Omental fat pad (tissue), 4 donors: ENCODE measurements around the gene SYT5. TPM values are rescaled to one million over a fixed set of nuclear protein-coding genes. Genes with fewer than 3 reads are reported as not detected.

Experiments used
- ATAC-seq: fragments of 150-250 bp; one replicate; pipeline ENCODE4 v1.9.1; 2016; ENCODE audit warnings: mild to moderate bottlenecking, moderate library complexity; ENCODE audit not compliant: low FRiP score
- DNase-seq: peaks from one replicate; pipeline ENCODE4 v3.0.0-alpha.2; 2019; ENCODE audit warnings: low spot score
- CTCF ChIP-seq, 3 donors: fragments of 450-650 bp; IDR thresholded peaks; one replicate each; pipeline ENCODE4 v1.5.1; 2016 to 2017; ENCODE audit warnings: antibody characterized with exemption in 3 of 3, mild to moderate bottlenecking in 3 of 3, moderate library complexity in 2 of 3
- total RNA-seq, 4 donors: library from RNA; depleted of rRNA; stranded (reverse); fragments of >200 nt; gene quantifications; one replicate each; pipeline ENCODE4 v1.1.0, GENCODE V29; 2016

SYT5 gene
- total RNA-seq, 4 donors from 2014 or later, result 0.28 TPM; not detected in 3

- DNase-seq, result no peak
- TF ChIP-seq CTCF (IDR thresholded peaks at IDR 0.05), result no peak
- no peak for ATAC-seq
Measured at GRCh38 chr19:55147545-55148251, 32.4 kb downstream of the SYT5 start.

- TF ChIP-seq CTCF (IDR thresholded peaks at IDR 0.05), result no peak
- no peak for ATAC-seq
- DNase-seq, result no peak
Measured at GRCh38 chr19:55146705-55147273, 33.3 kb downstream of the SYT5 start.

- DNase-seq (no peak), ATAC-seq (no peak)
Measured at GRCh38 chr19:55146078-55146704, 33.9 kb downstream of the SYT5 start.

GRCh38 chr19:55145232-55145631 lies 34.9 kb downstream of the SYT5 start:
- DNase-seq (no peak), ATAC-seq (no peak)
- TF ChIP-seq CTCF (IDR thresholded peaks at IDR 0.05), result no peak

More at GRCh38 chr19:55146078-55146704, 33.9 kb downstream of the SYT5 start:
- TF ChIP-seq CTCF (IDR thresholded peaks at IDR 0.05), result no peak

- DNase-seq, result no peak
- ATAC-seq, result no peak
- no peak for TF ChIP-seq CTCF (IDR thresholded peaks at IDR 0.05)
Measured at GRCh38 chr19:55141696-55142095, 38.4 kb downstream of the SYT5 start.

GRCh38 chr19:55137915-55138314 lies 42.2 kb downstream of the SYT5 start:
- DNase-seq (no peak), ATAC-seq (no peak)
- no peak for TF ChIP-seq CTCF (IDR thresholded peaks at IDR 0.05)
